Ascending aorta (tissue), 2 donors: ENCODE results near the gene MEPE. TPM values are rescaled to one million over a fixed set of nuclear protein-coding genes. Genes with fewer than 3 reads are reported as not detected.

Experiments
- DNase-seq, 2 donors: peaks; one replicate each; pipeline ENCODE4 v3.0.0-alpha.2; 2019; ENCODE audit warnings: low spot score in 2 of 2
- H3K27ac ChIP-seq, 2 donors: fragments of 200-600 bp; sonication (generic); one replicate each; pipeline ENCODE4 v1.5.1; 2016 to 2017; ENCODE audit warnings: mild to moderate bottlenecking in 1 of 2
- H3K27me3 ChIP-seq: fragments of 200-600 bp; sonication (generic); one replicate; pipeline ENCODE4 v1.5.1; 2017
- H3K36me3 ChIP-seq, 2 donors: fragments of 200-600 bp; sonication (generic); one replicate each; pipeline ENCODE4 v1.5.1; 2016
- H3K4me1 ChIP-seq, 2 donors: fragments of 200-600 bp; sonication (generic); one replicate each; pipeline ENCODE4 v1.5.1; 2016 to 2017; ENCODE audit warnings: mild to moderate bottlenecking in 1 of 2
- H3K4me3 ChIP-seq, 2 donors: fragments of 200-600 bp; sonication (generic); one replicate each; pipeline ENCODE4 v1.5.1; 2016 to 2017; ENCODE audit warnings: mild to moderate bottlenecking in 1 of 2
- H3K9me3 ChIP-seq, 2 donors: fragments of 200-600 bp; sonication (generic); one replicate each; pipeline ENCODE4 v1.5.1; 2016
- intact Hi-C: fragments of 100-400 bp; cut with DNase I; formaldehyde crosslinking; loops from one replicate; pipeline ENCODE4 v1.15.1; 2023
- total RNA-seq: library from RNA; depleted of rRNA; stranded (reverse); fragments of >200 nt; gene quantifications from one replicate; pipeline ENCODE4 v1.1.0, GENCODE V29; 2016
- TF ChIP-seq, protein P1 (sequence below), 3 experiments: fragments of 200-600 bp in 2 of 3; fragments of 450-650 bp in 1 of 3; sonication (generic) in 2 of 3; IDR thresholded peaks; one replicate each; pipeline ENCODE4 v1.5.1; 2016 to 2019; ENCODE audit warnings: antibody characterized with exemption in 3 of 3, mild to moderate bottlenecking in 1 of 3, moderate library complexity in 1 of 3

MEPE gene
- total RNA-seq, 1 donor from 2014 or later, result not detected

GRCh38 chr4:87868522-87868921 is 35.8 kb downstream of the MEPE start:
- Histone ChIP-seq H3K27ac (no peak overlapping the region), H3K36me3 (no peaks in the 10 kb centered on the region), H3K4me3 (no peak overlapping the region), H3K9me3 (no peaks in the 10 kb centered on the region), H3K27me3 (no peaks in the 10 kb centered on the region), H3K4me1 (peaks cover 0 to 8% of the 10 kb centered on the region in 2 donors)
- TF ChIP-seq, protein P1, sequence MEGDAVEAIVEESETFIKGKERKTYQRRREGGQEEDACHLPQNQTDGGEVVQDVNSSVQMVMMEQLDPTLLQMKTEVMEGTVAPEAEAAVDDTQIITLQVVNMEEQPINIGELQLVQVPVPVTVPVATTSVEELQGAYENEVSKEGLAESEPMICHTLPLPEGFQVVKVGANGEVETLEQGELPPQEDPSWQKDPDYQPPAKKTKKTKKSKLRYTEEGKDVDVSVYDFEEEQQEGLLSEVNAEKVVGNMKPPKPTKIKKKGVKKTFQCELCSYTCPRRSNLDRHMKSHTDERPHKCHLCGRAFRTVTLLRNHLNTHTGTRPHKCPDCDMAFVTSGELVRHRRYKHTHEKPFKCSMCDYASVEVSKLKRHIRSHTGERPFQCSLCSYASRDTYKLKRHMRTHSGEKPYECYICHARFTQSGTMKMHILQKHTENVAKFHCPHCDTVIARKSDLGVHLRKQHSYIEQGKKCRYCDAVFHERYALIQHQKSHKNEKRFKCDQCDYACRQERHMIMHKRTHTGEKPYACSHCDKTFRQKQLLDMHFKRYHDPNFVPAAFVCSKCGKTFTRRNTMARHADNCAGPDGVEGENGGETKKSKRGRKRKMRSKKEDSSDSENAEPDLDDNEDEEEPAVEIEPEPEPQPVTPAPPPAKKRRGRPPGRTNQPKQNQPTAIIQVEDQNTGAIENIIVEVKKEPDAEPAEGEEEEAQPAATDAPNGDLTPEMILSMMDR (IDR thresholded peaks at IDR 0.05), result no peak
- intact Hi-C loops, result no loop called here
- DNase-seq, result no peak

DNA sequence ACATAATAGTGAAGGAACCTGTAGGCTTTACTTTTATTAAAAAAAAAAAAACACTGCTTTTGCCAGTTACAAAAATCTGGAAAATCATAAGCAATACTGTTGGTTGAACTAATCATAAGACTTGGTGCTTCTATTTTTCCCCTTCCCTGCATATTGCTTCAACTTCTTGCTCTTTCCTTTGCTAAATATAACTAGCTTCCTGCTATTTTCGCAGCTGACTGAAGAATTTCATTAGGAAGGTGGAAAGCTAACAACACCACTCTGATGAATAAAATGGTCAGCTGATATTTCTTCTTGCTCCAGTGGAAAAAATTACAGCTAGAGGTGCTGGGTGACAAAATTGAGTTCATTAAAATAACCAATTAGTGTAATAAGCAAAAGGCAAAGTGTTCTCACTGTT is 39.3 kb downstream of the MEPE start:
- Histone ChIP-seq H3K36me3 (no peaks in the 10 kb centered on the region), H3K27me3 (no peaks in the 10 kb centered on the region), H3K4me3 (no peak overlapping the region), H3K4me1 (peaks cover 0 to 8% of the 10 kb centered on the region in 2 donors), H3K27ac (peak overlapping the region; percentile 1 to 29), H3K9me3 (no peaks in the 10 kb centered on the region)
- intact Hi-C loops, result no loop called here
- TF ChIP-seq, protein P1 (IDR thresholded peaks at IDR 0.05), result no peak
- no peak for DNase-seq

- Histone ChIP-seq H3K27me3 (no peaks in the 10 kb centered on the region), H3K4me3 (no peak overlapping the region), H3K36me3 (no peaks in the 10 kb centered on the region), H3K9me3 (no peaks in the 10 kb centered on the region), H3K4me1 (peaks cover 0 to 8% of the 10 kb centered on the region in 2 donors), H3K27ac (no peak overlapping the region)
- DNase-seq, result no peak
- TF ChIP-seq, protein P1 (IDR thresholded peaks at IDR 0.05), result no peak
- intact Hi-C loops, result no loop called here
Measured at GRCh38 chr4:87875191-87875590, 42.4 kb downstream of the MEPE start.

DNA sequence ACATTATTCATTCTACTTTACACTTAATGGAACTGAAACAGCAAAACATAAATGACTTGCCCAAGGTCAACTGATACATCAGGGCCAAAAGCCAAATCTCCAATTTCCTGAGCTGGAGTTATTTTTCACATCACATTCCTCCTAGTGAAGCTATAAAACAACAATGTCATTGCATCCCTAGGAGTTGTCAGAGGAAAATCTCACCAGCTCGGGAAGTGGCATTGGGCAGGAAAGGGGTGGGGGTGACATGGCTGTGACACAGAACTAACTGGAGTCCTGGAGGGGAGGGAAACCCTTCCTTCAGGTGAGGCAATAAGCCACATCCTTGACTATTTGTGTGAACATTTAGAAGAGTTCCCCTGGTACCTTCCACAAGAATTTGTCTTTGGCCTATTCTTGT is 47.3 kb downstream of the MEPE start:
- Histone ChIP-seq H3K4me1 (no peaks in the 10 kb centered on the region), H3K4me3 (no peak overlapping the region), H3K36me3 (no peaks in the 10 kb centered on the region), H3K9me3 (no peaks in the 10 kb centered on the region), H3K27ac (no peak overlapping the region), H3K27me3 (no peaks in the 10 kb centered on the region)
- TF ChIP-seq, protein P1 (IDR thresholded peaks at IDR 0.05), result no peak
- intact Hi-C loops, result no loop called here
- DNase-seq, result no peak

GRCh38 chr4:87881115-87881514 is 48.3 kb downstream of the MEPE start:
- intact Hi-C loops, result no loop called here
- TF ChIP-seq, protein P1 (IDR thresholded peaks at IDR 0.05), result no peak
- Histone ChIP-seq H3K4me1 (no peaks in the 10 kb centered on the region), H3K27me3 (no peaks in the 10 kb centered on the region), H3K4me3 (no peak overlapping the region), H3K36me3 (no peaks in the 10 kb centered on the region), H3K27ac (no peak overlapping the region), H3K9me3 (no peaks in the 10 kb centered on the region)
- DNase-seq, result no peak

DNA sequence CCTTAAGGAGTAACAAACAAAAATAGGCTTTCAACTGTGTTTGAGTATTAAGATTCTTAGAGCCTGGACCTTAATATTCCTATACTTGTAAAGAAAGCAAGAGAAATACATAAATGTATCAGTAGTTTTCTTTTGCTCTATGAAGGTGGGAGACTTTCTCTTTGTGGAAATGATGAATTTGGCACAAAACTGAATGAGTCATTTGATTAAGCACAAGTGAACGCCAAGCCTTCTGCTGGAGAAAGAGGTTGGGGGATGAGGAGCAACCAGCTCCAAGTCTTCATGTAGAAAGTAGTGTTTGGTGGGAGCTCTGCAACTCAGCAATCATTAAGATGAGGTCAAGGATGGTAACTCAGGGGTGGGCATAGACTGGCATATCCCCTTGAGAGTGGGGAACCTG is 49.6 kb downstream of the MEPE start:
- Histone ChIP-seq H3K4me3 (no peak overlapping the region), H3K27me3 (no peaks in the 10 kb centered on the region), H3K9me3 (no peaks in the 10 kb centered on the region), H3K27ac (no peak overlapping the region), H3K36me3 (no peaks in the 10 kb centered on the region), H3K4me1 (no peaks in the 10 kb centered on the region)
- TF ChIP-seq, protein P1 (IDR thresholded peaks at IDR 0.05), result no peak
- no peak for DNase-seq
- intact Hi-C loops, result no loop called here
